SK-N-MC (cell line): ENCODE results near the gene ROBO2.

Experiments
- DNase-seq: peaks from one replicate; pipeline ENCODE4 v3.0.0-alpha.2; 2011; ENCODE audit warnings: low read depth, low spot score
- H3K27ac ChIP-seq: fragments of 200-600 bp; sonication (generic); 2 replicates; pipeline ENCODE4 v1.5.1; 2016; ENCODE audit warnings: mixed run types
- H3K36me3 ChIP-seq: fragments of 200-600 bp; sonication (generic); 2 replicates; pipeline ENCODE4 v1.6.1; 2017; ENCODE audit warnings: antibody characterized with exemption, low read length, mixed read lengths; ENCODE audit not compliant: insufficient read depth
- H3K4me3 ChIP-seq: fragments of 200-600 bp; sonication (generic); 2 replicates; pipeline ENCODE4 v1.5.1; 2016
- H3K9ac ChIP-seq: fragments of 200-600 bp; sonication (generic); 2 replicates; pipeline ENCODE4 v1.8.0; 2017; ENCODE audit warnings: mixed run types, mixed read lengths; ENCODE audit not compliant: insufficient read length
- H3K9me3 ChIP-seq: fragments of 200-600 bp; sonication (generic); 2 replicates; pipeline ENCODE4 v1.6.1; 2017; ENCODE audit warnings: low read depth, mild to moderate bottlenecking, antibody characterized with exemption, low read length, moderate library complexity, mixed read lengths
- EZH2 ChIP-seq: fragments of 200-600 bp; sonication (generic); IDR thresholded peaks from one replicate; pipeline ENCODE4 v1.6.1; 2017; ENCODE audit warnings: antibody characterized with exemption
- FOXP2 ChIP-seq: optimal IDR thresholded peaks from 2 replicates; pipeline ENCODE3; 2011; ENCODE audit warnings: mild to moderate bottlenecking, moderate library complexity; ENCODE audit not compliant: insufficient read depth; ENCODE audit errors: extremely low read length, control extremely low read depth
- POLR2AphosphoS5 ChIP-seq: IDR thresholded peaks from 2 replicates; pipeline ENCODE4 v1.6.1; 2012; ENCODE audit warnings: mild to moderate bottlenecking, low read depth, low read length, borderline replicate concordance

Gene ROBO2

DNA sequence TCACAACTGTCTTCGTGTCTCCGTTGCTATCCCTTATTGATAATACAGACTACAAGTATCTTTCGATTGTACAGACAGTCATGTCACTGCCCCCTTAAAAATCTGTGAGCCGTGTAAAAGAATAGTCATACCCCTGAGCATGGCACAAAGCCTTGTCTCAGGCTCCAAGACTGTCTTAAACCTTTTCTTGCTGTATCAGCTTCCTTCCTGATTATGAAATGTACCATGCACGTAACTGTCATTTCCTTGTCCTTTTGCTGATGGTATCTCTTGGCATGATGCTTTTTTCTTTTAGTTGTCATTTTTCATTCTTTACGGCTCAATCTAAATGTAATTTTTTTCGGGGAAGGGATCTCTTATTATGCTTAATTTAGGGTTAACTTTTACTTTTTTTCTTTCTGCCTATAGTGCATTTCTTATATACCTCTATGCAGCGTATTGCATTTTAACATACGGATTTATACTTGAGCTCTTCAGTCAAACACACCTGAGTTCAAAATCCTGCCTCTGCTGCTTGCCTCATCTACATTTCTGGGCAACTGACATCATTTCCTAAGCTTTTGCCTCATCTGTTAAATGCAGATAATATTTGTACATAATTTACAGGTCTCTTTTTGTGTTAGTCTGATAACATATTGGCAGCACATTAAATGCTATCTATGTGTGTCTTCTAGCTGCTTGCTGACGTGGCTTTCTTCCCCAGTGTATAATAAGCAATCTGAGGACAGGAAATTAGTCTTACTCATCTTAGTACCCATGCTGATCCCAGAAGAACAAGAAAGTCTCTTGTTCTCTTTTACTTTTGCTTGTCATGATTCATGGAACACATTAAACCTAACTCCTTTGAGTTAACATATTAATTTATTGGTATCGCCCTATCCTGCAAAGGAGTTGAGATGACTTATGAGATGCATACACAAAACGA is 57.3 kb downstream of the ROBO2 start:
- H3K27ac ChIP-seq: no peak overlapping the region
- no peak overlapping the region for H3K9ac ChIP-seq
- H3K36me3 ChIP-seq: no peaks in the 10 kb centered on the region
- no peak for DNase-seq
- no peak overlapping the region for H3K4me3 ChIP-seq
- TF ChIP-seq EZH2 (no peak), POLR2AphosphoS5 (no peak), FOXP2 (no peak)
- no peaks in the 10 kb centered on the region for H3K9me3 ChIP-seq

DNA sequence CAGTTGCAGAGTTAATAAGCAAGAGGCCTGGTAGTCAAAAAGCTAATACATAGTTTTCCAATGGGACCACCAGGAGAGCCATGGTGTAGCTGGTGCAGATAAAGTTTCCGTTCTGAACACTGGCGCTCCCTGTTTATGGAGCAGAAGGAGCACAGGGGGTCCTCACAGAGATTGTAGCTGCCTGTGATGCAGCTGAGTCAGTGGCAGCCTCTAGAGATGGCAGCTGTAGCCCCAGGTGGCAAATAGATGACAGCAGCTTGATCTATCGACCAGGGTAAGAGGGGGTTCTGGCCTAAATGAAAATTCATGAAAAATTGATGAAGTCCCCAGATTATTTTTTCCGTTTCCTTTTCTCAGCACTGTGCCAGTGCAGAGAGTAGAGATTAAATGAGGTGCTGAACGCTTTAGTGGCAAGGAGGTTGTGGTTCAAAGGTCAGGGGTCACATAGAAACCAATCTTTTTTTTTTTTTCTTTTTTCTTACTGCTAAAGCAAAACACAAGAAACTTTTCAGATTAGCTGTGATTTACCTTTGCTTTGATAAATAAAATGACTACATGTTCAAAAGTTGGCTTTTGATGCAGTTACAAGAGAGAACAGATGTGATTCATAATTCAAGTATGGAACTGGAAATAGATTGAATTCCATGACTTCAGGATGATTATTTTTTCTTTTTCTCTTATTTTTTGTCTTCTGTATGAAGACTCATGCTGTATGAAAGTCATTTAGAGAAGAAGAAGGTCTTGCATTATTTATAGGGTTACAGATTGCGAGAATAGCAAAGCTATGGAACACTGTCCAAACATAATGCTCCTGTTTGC is 63.3 kb downstream of the ROBO2 start:
- no peak for DNase-seq
- H3K4me3 ChIP-seq: no peak overlapping the region

DNA sequence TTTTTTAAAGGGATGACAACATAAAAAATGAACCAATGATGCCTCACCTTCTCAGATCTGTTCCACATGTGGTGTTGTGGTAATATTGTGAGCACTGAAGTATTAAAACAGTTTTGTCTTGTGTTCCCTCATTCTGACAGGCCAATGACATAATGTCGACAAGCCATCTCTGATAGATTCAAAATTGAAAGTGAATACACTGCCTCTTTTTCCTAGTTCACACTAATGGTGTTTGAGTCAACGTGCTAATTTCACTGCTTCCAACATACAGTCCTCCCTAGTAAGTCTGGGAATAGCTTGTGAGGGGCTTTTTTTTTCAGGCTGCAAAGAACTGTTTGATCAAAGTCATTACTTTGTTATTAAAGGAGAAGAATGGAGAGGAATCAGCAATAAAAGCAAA is 82.8 kb downstream of the ROBO2 start:
- TF ChIP-seq POLR2AphosphoS5: no peak
- TF ChIP-seq EZH2: no peak
- no peak for TF ChIP-seq FOXP2
- no peak overlapping the region for H3K27ac ChIP-seq
- no peak overlapping the region for H3K4me3 ChIP-seq
- DNase-seq: no peak
- H3K36me3 ChIP-seq: no peaks in the 10 kb centered on the region
- no peaks in the 10 kb centered on the region for H3K9me3 ChIP-seq
- H3K9ac ChIP-seq: no peak overlapping the region

More for the DNA sequence above, 63.3 kb downstream of the ROBO2 start:
- Histone ChIP-seq H3K27ac (no peak overlapping the region), H3K36me3 (no peaks in the 10 kb centered on the region), H3K9me3 (no peaks in the 10 kb centered on the region), H3K9ac (no peak overlapping the region)
- no peak for TF ChIP-seq FOXP2
- TF ChIP-seq POLR2AphosphoS5: no peak
- no peak for TF ChIP-seq EZH2

DNA sequence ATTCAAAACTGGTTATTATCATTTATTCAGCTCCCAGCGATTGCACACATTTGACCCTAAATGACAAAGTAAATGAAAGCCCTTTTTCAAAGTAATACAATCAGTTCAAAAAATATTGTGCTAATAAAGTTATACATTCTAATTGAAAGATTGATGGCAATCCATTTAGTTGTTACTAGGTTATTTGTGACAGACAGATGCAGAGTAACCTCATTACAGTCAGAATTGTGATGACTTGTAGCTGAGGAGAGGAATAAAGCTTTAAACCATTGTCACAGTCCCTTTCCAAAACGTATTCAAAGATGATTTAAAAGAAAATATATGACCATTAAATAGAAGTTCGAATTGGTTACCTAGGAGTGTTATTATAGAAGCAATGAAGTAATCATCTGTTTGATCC is 86.1 kb downstream of the ROBO2 start:
- DNase-seq: no peak
- Histone ChIP-seq H3K4me3 (no peak overlapping the region), H3K9ac (no peak overlapping the region), H3K36me3 (no peaks in the 10 kb centered on the region), H3K9me3 (no peaks in the 10 kb centered on the region), H3K27ac (no peak overlapping the region)
- TF ChIP-seq FOXP2: no peak
- no peak for TF ChIP-seq POLR2AphosphoS5
- TF ChIP-seq EZH2: no peak

DNA sequence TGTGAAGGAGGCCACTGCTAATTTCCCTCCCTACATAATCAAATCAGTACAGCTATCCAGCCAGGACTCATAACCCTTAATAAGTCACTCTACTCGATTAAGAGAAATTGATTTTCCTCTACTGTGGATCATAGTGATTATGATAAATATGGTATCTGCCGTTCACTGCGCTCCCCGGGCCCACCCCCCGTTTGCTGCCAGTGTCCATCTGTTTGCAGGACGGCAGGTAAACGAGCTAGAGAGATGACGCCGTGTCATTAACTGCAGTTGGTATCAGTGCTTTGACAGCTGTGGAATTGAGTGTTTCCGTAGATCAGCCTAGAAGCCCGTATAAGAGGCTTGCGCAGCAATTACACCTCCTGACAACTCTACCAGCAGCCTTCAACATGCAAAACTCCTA is 94.9 kb downstream of the ROBO2 start:
- no peak overlapping the region for H3K4me3 ChIP-seq
- no peaks in the 10 kb centered on the region for H3K36me3 ChIP-seq
- H3K9ac ChIP-seq: no peak overlapping the region
- TF ChIP-seq POLR2AphosphoS5: no peak
- no peak for TF ChIP-seq EZH2
- TF ChIP-seq FOXP2: no peak
- no peak for DNase-seq
- no peaks in the 10 kb centered on the region for H3K9me3 ChIP-seq
- no peak overlapping the region for H3K27ac ChIP-seq

DNA sequence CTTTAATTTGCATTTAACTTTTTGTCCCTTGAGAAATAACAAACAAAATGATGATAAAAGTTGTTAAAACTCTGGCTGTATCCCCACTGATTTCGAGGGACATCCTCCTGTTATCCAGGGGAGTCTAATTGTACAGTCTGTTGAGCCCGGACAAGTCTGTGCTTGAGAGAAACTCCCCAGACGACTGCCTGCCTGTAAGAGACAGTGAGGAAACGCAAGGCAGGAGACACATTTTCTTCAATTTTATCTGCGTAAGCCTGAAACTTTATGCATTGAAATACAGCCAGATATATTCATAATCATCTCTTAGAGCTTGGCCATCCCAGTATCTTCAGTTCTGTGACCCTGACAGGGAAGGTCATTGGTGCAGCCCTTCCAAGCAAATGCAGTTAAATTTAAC is 97.7 kb downstream of the ROBO2 start:
- Histone ChIP-seq H3K9ac (no peak overlapping the region), H3K9me3 (no peaks in the 10 kb centered on the region), H3K4me3 (no peak overlapping the region), H3K27ac (no peak overlapping the region), H3K36me3 (no peaks in the 10 kb centered on the region)
- no peak for TF ChIP-seq EZH2
- no peak for DNase-seq

DNA sequence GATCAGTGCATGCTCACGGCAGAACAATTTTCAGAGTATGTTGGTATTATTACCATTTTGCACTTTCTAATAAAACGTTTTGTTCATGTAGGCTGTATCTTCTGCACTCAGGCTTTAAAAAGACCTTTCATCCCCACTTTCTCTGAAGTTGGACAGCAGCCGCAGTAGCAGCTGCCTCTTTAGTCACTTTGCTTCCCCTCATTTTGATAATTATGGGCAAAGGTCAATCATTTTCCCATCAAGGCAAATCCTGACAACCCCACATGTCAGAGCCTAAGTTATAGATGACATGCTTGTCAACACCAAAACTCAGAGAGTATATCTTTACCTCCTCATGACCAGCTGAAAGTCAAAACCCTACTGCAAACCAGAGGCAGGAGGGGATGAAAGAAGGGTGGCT is 99.7 kb downstream of the ROBO2 start:
- no peak overlapping the region for H3K27ac ChIP-seq
- H3K36me3 ChIP-seq: no peaks in the 10 kb centered on the region
- DNase-seq: no peak
- H3K4me3 ChIP-seq: no peak overlapping the region
- no peak for TF ChIP-seq POLR2AphosphoS5
- no peak for TF ChIP-seq FOXP2
- TF ChIP-seq EZH2: no peak
- H3K9ac ChIP-seq: no peak overlapping the region
- H3K9me3 ChIP-seq: no peaks in the 10 kb centered on the region

DNA sequence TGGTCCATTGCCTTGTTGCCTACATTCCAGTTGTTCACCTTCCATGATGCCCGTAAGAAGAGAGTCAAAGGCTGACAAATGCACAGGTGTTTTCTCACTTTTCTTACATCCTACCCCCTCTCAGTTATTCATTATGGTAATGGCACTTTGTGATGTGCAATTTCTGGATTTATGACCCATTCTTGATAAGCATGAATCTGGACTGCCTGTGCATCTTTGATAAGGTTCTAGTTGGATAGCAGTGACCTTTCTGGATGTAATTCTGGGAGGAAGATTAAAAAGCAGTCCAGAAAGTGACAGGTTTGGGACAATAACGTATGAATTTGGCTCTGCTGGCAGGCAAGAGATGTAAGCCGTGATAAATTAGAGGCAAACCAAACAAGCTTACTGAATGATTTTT is 101.5 kb downstream of the ROBO2 start:
- no peak overlapping the region for H3K4me3 ChIP-seq
- TF ChIP-seq POLR2AphosphoS5 (no peak), EZH2 (no peak), FOXP2 (no peak)
- H3K27ac ChIP-seq: no peak overlapping the region
- no peaks in the 10 kb centered on the region for H3K36me3 ChIP-seq
- DNase-seq: no peak
- H3K9me3 ChIP-seq: no peaks in the 10 kb centered on the region
- H3K9ac ChIP-seq: no peak overlapping the region
